ENCODE data around the gene MMGT1. TPM values are rescaled to one million over a fixed set of nuclear protein-coding genes. Genes with fewer than 3 reads are reported as not detected.
"Not testable (repeated sequence)": the region's sequence is repeated elsewhere in the genome, so short reads cannot be mapped to it uniquely, and the experiment has no call there.

MMGT1 gene
- total RNA-seq, 1 experiment from 2014 or later = 24.2 TPM

GRCh38 chrX:135975421-135975820, 1.6 kb upstream of the MMGT1 start:
- DNase-seq = no peak
- Histone ChIP-seq H3K4me3 (no peak overlapping the region), H3K36me3 (no peaks in the 10 kb centered on the region), H3K27me3 (no peaks in the 10 kb centered on the region), H3K27ac (no peak overlapping the region), H3K9me3 (replicated peaks) (no peaks in the 10 kb centered on the region), H3K4me1 (no peaks in the 10 kb centered on the region)

GRCh38 chrX:135974279-135974856, 580 bp upstream of the MMGT1 start:
- peak; percentile 71 to 79 for DNase-seq
- no peaks in the 10 kb centered on the region for H3K4me1 ChIP-seq
- no peak overlapping the region for H3K27ac ChIP-seq
- H3K36me3 ChIP-seq = no peaks in the 10 kb centered on the region
- H3K4me3 ChIP-seq = peak overlapping the region; percentile 49
- H3K27me3 ChIP-seq = no peaks in the 10 kb centered on the region
- no peaks in the 10 kb centered on the region for H3K9me3 ChIP-seq (replicated peaks)

DNA sequence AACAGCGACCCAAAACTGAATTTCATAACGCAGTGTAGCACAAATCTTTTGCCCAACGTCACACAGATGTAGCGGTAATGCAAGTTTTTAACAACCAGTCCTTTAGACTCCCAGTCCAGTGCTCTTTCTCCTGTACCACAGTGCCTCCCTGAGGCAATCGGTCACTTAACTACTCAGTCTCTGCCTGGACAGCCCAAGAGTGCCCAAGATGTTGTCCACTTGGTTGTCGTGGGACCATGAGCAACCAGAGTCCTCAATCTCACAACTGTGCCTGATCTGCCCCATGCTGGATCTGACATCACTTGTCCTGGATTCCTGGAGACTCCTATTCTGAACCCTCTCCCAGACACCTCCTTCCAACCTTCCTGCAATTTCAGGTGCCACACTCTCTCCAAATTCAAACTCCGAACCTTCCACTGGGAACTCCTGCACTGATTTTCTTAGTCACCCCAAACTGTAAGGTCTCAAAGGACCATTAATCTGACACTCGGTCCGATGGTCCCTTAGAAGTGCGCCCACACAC, 702 bp downstream of the MMGT1 start:
- peak overlapping the region; percentile 88 for H3K4me3 ChIP-seq
- peak; percentile 7 to 31 for DNase-seq
- H3K27ac ChIP-seq = peak overlapping the region; percentile 77
- H3K4me1 ChIP-seq = no peaks in the 10 kb centered on the region
- H3K36me3 ChIP-seq = no peaks in the 10 kb centered on the region
- H3K27me3 ChIP-seq = no peaks in the 10 kb centered on the region
- H3K9me3 ChIP-seq (replicated peaks) = no peaks in the 10 kb centered on the region

- Histone ChIP-seq H3K4me1 (no peaks in the 10 kb centered on the region), H3K27ac (no peak overlapping the region), H3K27me3 (no peaks in the 10 kb centered on the region), H3K36me3 (no peaks in the 10 kb centered on the region), H3K4me3 (no peak overlapping the region), H3K9me3 (replicated peaks) (no peaks in the 10 kb centered on the region)
- DNase-seq = no peak
These were observed 22.5 kb downstream of the MMGT1 start for GRCh38 chrX:135951291-135951690.

DNA sequence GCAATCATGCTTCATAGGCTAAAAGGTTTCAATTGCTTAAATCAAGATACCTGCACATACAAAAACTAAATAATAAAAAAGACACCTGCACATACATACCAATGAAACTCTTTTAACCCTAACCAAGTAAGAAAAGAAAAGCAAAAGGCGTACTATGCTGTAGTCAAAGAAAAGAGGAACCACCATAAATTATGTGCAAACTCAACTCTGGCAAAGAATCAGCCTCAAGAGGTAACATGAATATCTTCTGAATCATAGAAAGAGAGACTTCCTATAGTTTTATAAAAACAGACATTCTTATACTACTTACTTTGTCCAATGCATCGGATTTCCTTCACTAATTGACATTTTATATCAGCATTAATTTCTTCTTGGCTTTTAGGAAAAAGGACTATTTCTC, 29.3 kb downstream of the MMGT1 start:
- no peaks in the 10 kb centered on the region for H3K9me3 ChIP-seq (replicated peaks)
- no peak overlapping the region for H3K4me3 ChIP-seq
- no peak overlapping the region for H3K27ac ChIP-seq
- H3K36me3 ChIP-seq = no peaks in the 10 kb centered on the region
- no peaks in the 10 kb centered on the region for H3K4me1 ChIP-seq
- no peak for DNase-seq
- H3K27me3 ChIP-seq = no peaks in the 10 kb centered on the region

DNA sequence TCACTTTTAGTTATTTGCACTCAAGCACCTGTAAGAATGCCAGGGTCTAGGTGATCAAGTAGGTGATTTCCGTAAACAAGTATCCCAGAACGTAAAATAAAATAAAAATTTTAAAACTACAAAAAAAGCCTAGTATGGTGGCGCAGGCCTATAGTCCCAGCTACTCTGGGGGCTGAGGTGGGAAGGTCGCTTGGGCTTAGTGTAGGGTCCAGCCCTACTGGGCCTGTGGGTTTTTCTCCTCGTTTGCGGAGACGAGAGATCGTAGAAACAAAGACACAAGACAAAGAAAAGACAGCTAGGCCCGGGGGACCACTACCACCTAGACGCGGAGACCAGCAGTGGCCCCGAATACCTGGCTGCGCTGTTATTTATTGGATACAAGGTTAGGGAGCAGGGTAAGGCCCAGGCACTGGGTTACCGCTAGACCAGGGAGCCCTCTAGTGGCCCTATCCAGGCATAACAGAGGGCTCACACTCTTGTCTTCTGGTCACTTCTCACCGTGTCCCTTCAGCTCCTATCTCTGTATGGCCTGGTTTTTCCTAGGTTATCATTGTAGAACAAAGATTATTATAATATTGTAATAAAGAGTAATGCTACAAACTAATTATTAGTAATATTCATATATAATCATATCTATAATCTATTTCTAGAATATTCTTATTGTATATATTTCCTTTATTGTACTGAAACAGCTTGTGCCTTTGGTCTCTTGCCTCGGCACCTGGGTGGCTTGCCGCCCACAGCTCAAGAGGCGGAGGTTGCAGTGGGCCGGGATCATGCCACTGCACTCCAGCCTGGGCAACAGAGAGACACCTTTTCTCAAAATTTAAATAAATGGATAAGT, 41.9 kb downstream of the MMGT1 start:
- Histone ChIP-seq H3K36me3 (no peaks in the 10 kb centered on the region), H3K27ac (no peak overlapping the region), H3K4me1 (no peaks in the 10 kb centered on the region), H3K27me3 (no peaks in the 10 kb centered on the region), H3K9me3 (replicated peaks) (no peaks in the 10 kb centered on the region), H3K4me3 (no peak overlapping the region)
- DNase-seq = peak; percentile 29 to 60

DNA sequence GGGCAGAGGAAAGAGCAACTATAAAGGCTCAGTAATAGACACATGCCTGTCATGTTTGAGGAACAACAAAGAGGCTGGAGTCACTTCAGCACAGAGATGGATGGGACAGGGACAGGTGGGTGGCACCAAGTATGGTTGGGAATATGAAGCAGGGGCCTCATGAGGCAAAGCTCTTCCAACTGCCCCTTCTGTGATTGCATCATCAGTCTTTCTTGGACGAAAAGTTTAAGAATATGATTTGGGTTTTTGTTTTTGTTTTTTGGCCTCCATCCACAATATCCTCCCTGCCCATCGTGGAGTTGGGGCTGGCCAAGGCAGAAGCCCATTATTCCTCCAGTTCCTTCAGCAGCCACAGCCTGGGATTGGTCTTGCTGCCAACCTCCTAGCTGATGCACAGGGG, 45.9 kb downstream of the MMGT1 start:
- H3K27me3 ChIP-seq = no peaks in the 10 kb centered on the region
- DNase-seq = no peak
- H3K27ac ChIP-seq = no peak overlapping the region
- no peaks in the 10 kb centered on the region for H3K4me1 ChIP-seq
- H3K36me3 ChIP-seq = no peaks in the 10 kb centered on the region
- H3K4me3 ChIP-seq = no peak overlapping the region
- H3K9me3 ChIP-seq (replicated peaks) = no peaks in the 10 kb centered on the region

DNA sequence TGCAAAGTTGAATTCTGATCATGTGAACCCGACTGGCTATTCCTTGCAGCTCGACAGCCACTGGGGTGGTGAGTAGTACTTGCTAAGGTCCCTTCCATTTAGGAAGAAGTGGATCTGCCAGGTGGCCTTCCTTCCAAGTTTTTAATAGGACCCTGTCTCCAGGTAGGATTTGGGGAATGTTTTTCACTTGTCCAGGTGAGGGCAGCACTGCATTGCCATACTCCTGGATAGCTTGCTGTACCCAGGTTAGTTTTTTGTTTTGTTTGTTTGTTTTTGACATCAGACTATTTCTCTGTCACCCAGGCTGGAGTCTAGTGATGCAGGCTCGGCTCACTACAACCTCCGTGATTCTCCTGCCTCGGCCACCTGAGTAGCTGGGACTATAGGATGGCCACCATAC, 50.4 kb downstream of the MMGT1 start:
- H3K27me3 ChIP-seq = no peaks in the 10 kb centered on the region
- H3K4me1 ChIP-seq = no peaks in the 10 kb centered on the region
- DNase-seq = no peak
- H3K9me3 ChIP-seq (replicated peaks) = no peaks in the 10 kb centered on the region
- no peaks in the 10 kb centered on the region for H3K36me3 ChIP-seq
- no peak overlapping the region for H3K4me3 ChIP-seq
- H3K27ac ChIP-seq = no peak overlapping the region

DNA sequence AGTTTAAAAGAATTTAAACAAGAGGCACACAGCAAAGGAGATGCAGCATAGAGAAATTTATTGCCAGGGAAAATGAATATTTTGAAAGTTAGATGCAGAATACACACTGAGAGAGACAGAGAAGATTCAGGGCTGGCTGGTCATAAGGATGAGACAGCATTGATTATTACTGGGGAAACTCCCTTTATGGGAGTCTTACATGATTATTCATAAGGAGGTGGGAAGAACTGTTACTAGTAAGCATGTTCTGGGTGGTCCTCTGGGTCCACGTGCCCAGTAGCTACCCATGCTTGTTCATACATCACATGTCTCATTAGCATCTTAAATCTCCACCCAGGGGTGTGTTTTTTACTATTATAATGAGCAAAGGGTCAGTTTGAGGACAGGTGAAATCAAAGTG, 53.3 kb downstream of the MMGT1 start:
- not testable (repeated sequence) for H3K9me3 ChIP-seq (replicated peaks); DNase-seq; H3K4me3 ChIP-seq; H3K36me3 ChIP-seq; H3K27ac ChIP-seq; H3K4me1 ChIP-seq; H3K27me3 ChIP-seq

- no peak overlapping the region for H3K27ac ChIP-seq
- no peaks in the 10 kb centered on the region for H3K9me3 ChIP-seq (replicated peaks)
- peaks cover 16% of the 10 kb centered on the region for H3K4me1 ChIP-seq
- H3K36me3 ChIP-seq = no peaks in the 10 kb centered on the region
- DNase-seq = no peak
- no peak overlapping the region for H3K4me3 ChIP-seq
- H3K27me3 ChIP-seq = no peaks in the 10 kb centered on the region
These were observed 59.4 kb downstream of the MMGT1 start for GRCh38 chrX:135914404-135914803.

Other genes with a start within 250 kb of the MMGT1 start
- not detected in 2 replicates for gene CT45A3, start 205.8 kb downstream of the MMGT1 start, total RNA-seq (2014; rRNA removed; shearing (Covaris generic))
- gene CT45A5, start 188.5 kb downstream of the MMGT1 start, total RNA-seq (2014; rRNA removed; shearing (Covaris generic)) = not detected in 2 replicates
- not detected in 2 replicates for gene CT45A6, start 171.2 kb downstream of the MMGT1 start, total RNA-seq (2014; rRNA removed; shearing (Covaris generic))
- gene CT45A2, start 154.0 kb downstream of the MMGT1 start, total RNA-seq (2014; rRNA removed; shearing (Covaris generic)) = not detected in 2 replicates
- gene CT45A7, start 136.7 kb downstream of the MMGT1 start, total RNA-seq (2014; rRNA removed; shearing (Covaris generic)) = not detected in 2 replicates
- not detected in 2 replicates for gene CT45A8, start 119.5 kb downstream of the MMGT1 start, total RNA-seq (2014; rRNA removed; shearing (Covaris generic))
- gene CT45A9, start 102.2 kb downstream of the MMGT1 start, total RNA-seq (2014; rRNA removed; shearing (Covaris generic)) = not detected in 2 replicates
- gene CT45A10, start 80.5 kb downstream of the MMGT1 start, total RNA-seq (2014; rRNA removed; shearing (Covaris generic)) = not detected in 2 replicates
- gene SAGE1, start 80.3 kb downstream of the MMGT1 start, total RNA-seq (2014; rRNA removed; shearing (Covaris generic)) = 0.08 TPM in 1 of 2 replicates, not detected in the other
- gene SLC9A6, start 11.4 kb upstream of the MMGT1 start, total RNA-seq (2014; rRNA removed; shearing (Covaris generic)) = 13.5 and 15.8 TPM in 2 replicates
- 48.0 and 55.7 TPM in 2 replicates for gene FHL1, start 173.5 kb upstream of the MMGT1 start, total RNA-seq (2014; rRNA removed; shearing (Covaris generic))